ENCODE results near the gene GGA3. TPM values are rescaled to one million over a fixed set of nuclear protein-coding genes. Genes with fewer than 3 reads are reported as not detected.

Gene GGA3
- total and polyA plus RNA-seq, 4 donors = 4.6 to 17.3 (median 9.2) TPM

DNA sequence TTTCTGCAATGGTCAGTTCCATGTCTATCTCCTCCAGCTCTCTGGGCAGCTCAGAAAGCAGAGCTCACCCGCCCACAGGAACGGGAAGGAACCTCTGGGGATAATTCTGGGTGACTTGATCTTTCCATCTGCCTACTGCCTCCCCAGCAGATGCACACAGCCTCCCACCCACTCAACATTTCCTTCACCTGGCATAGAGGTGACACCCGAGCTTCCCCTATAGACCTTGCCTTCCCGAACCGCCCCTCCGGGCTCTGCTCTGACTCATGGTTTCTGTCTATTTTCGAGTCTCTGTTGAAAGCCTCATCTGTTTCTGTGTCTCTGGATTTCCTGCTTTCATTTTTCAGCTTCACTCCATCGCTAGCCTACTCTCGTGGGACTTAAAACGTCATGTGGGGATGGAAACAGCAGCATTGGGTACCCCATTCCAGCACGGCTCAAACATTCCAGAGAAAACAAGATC lies 11.4 kb downstream of the GGA3 start (continued):
- TF ChIP-seq ZBTB33 (IDR thresholded peaks at IDR 0.05) (no peak), NR2F2 (IDR thresholded peaks at IDR 0.05) (no peak), FOXA1 (IDR thresholded peaks at IDR 0.05) (no peak)

DNA sequence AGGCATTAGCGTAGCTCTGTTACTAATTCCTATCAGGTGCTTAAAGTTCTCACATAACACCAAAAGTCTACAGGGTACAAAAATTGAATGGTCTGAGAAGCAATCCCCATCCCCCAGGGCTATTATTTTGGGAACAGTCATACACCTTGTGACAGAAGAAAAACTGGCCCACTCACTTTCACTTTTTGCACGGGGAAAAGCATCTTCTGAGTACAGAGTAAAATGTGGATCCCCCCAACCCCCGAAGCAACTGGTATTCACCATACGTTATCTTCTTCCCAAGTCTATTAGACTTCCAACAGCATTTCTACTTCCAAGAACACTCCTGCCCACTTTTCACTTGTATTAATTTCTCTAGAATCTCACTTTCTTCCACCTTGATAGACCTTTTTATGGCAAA lies 11.8 kb downstream of the GGA3 start:
- Histone ChIP-seq H3K9ac (ENCODE audit: low read depth in 1 of 2, low read length in 2 of 2) (no peak overlapping the region), H3K4me1 (ENCODE audit: control insufficient read depth in 4 of 4, insufficient read depth in 4 of 4, low read length in 3 of 4) (peaks cover 0 to 4% (median 0%) of the 10 kb centered on the region in 4 donors), H3K36me3 (ENCODE audit: control insufficient read depth in 4 of 4, insufficient read depth in 3 of 4, low read depth in 1 of 4, low read length in 3 of 4) (peaks cover 3 to 21% (median 9%) of the 10 kb centered on the region in 4 donors), H3K27ac (ENCODE audit: low read depth in 1 of 2, low read length in 2 of 2) (no peak overlapping the region), H3K9me3 (ENCODE audit: control insufficient read depth in 4 of 4, low read length in 3 of 4) (no peaks in the 10 kb centered on the region), H3K27me3 (ENCODE audit: control insufficient read depth in 4 of 4, insufficient read depth in 4 of 4, low read length in 3 of 4) (no peaks in the 10 kb centered on the region), H3K4me3 (ENCODE audit: low read depth in 1 of 3, low read length in 3 of 3) (no peak overlapping the region)
- DNase-seq (ENCODE audit: low spot score) = no peak
- WGBS = 82% methylated on average over 4 of the region's 4 CpGs
- TF ChIP-seq EGR1 (IDR thresholded peaks at IDR 0.05; ENCODE audit: low read depth in 2 of 2) (no peak), ZBTB33 (IDR thresholded peaks at IDR 0.05) (no peak), FOXA2 (IDR thresholded peaks at IDR 0.05) (no peak), SP1 (IDR thresholded peaks at IDR 0.05) (no peak), REST (IDR thresholded peaks at IDR 0.05) (no peak), CTCF (IDR thresholded peaks at IDR 0.05; ENCODE audit: low read depth, low read length, missing input control) (no peak), FOXA1 (IDR thresholded peaks at IDR 0.05) (no peak), GABPA (IDR thresholded peaks at IDR 0.05 in 1 of 2, conservative IDR thresholded peaks at IDR 0.05 in 1 of 2) (no peak)

DNA sequence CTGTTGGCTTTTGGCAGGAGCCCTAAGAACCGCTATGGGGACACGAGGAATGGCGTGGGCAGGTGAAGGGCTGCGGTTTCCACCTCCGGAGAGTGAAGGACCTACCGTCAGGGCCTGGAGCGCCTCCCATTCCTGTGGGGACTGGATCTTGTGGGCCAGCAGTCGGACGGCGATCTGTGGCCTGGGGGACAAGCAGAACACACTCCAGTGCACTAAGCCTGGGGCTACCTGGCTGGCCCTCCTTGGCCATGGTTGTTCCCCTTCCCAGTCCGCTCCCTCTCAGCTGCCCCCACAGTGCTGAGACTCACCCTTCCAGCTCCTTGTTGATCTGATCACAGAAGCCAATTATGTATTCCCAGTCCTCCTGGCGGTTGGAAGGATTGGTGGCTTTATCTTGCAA lies 15.0 kb downstream of the GGA3 start:
- Histone ChIP-seq H3K9ac (ENCODE audit: low read depth in 1 of 2, low read length in 2 of 2) (no peak overlapping the region), H3K4me3 (ENCODE audit: low read depth in 1 of 3, low read length in 3 of 3) (no peak overlapping the region), H3K36me3 (ENCODE audit: control insufficient read depth in 4 of 4, insufficient read depth in 3 of 4, low read depth in 1 of 4, low read length in 3 of 4) (peaks cover 7 to 51% (median 24%) of the 10 kb centered on the region in 4 donors), H3K27ac (ENCODE audit: low read depth in 1 of 2, low read length in 2 of 2) (no peak overlapping the region), H3K27me3 (ENCODE audit: control insufficient read depth in 4 of 4, insufficient read depth in 4 of 4, low read length in 3 of 4) (no peaks in the 10 kb centered on the region), H3K9me3 (ENCODE audit: control insufficient read depth in 4 of 4, low read length in 3 of 4) (no peaks in the 10 kb centered on the region), H3K4me1 (ENCODE audit: control insufficient read depth in 4 of 4, insufficient read depth in 4 of 4, low read length in 3 of 4) (peaks cover 0 to 4% (median 0%) of the 10 kb centered on the region in 4 donors)
- 96% methylated on average over 12 of the region's 12 CpGs for WGBS
- no peak for TF ChIP-seq ATF3 (IDR thresholded peaks at IDR 0.05)
- no peak for TF ChIP-seq CTCF (IDR thresholded peaks at IDR 0.05; ENCODE audit: low read depth, low read length, missing input control)
- no peak for TF ChIP-seq YY1 (IDR thresholded peaks at IDR 0.05)
- no peak for TF ChIP-seq RAD21 (IDR thresholded peaks at IDR 0.05)
- TF ChIP-seq ZBTB33 (IDR thresholded peaks at IDR 0.05) = no peak
- TF ChIP-seq FOXA2 (IDR thresholded peaks at IDR 0.05) = no peak
- no peak for DNase-seq (ENCODE audit: low spot score)

Data from liver (tissue), 9 donors.